ENCODE measurements around the gene SF3B2.

- TF ChIP-seq CTCF (IDR thresholded peaks at IDR 0.05 in 4 of 5, conservative IDR thresholded peaks at IDR 0.05 in 1 of 5) (no peak), POLR2A (IDR thresholded peaks at IDR 0.05) (no peak)
These were observed 66.7 kb downstream of the SF3B2 start for GRCh38 chr11:66118847-66119246.
